Thoracic aorta (tissue), 2 donors: ENCODE measurements around the gene SPIN4. TPM values are rescaled to one million over a fixed set of nuclear protein-coding genes. Genes with fewer than 3 reads are reported as not detected.

Source experiments
- ATAC-seq: fragments of 150-250 bp; one replicate; pipeline ENCODE4 v1.8.0; 2017; ENCODE audit warnings: low read depth; ENCODE audit not compliant: insufficient number of reproducible peaks, low FRiP score
- DNase-seq: peaks from one replicate; pipeline ENCODE4 v3.0.0-alpha.2; 2020; ENCODE audit warnings: low spot score
- H3K27ac ChIP-seq, 2 donors: fragments of 200-600 bp; sonication (generic); 1 replicate in 1 of 2; 2 replicates in 1 of 2; pipeline ENCODE4 v1.5.1; 2016; ENCODE audit warnings: mild to moderate bottlenecking in 2 of 2, moderate library complexity in 2 of 2
- H3K27me3 ChIP-seq: fragments of 200-600 bp; sonication (generic); replicated peaks from 2 replicates; pipeline ENCODE4 v1.6.0; 2016; ENCODE audit warnings: mild to moderate bottlenecking; ENCODE audit not compliant: insufficient read depth
- H3K36me3 ChIP-seq: fragments of 200-600 bp; sonication (generic); one replicate; pipeline ENCODE4 v1.5.1; 2016
- H3K4me1 ChIP-seq, 2 donors: fragments of 200-600 bp; sonication (generic); 1 replicate in 1 of 2; 2 replicates in 1 of 2; pipeline versions ENCODE4 v1.5.1 to v1.6.0; 2016; ENCODE audit warnings: low read depth in 2 of 2, mild to moderate bottlenecking in 1 of 2; ENCODE audit not compliant: control insufficient read depth in 1 of 2
- H3K4me3 ChIP-seq: fragments of 200-600 bp; sonication (generic); 2 replicates; pipeline ENCODE4 v1.5.1; 2016; ENCODE audit warnings: mild to moderate bottlenecking
- H3K9me3 ChIP-seq: fragments of 200-600 bp; sonication (generic); 2 replicates; pipeline ENCODE4 v1.5.1; 2016
- total RNA-seq, 2 donors: library from RNA; depleted of rRNA; stranded (reverse); fragments of >200 nt; gene quantifications; one replicate each; pipeline versions ENCODE4 v1.1.0 to v1.2.3, GENCODE V29; 2016
- TF ChIP-seq, protein P1 (sequence below): fragments of 200-600 bp; sonication (generic); IDR thresholded peaks from one replicate; pipeline ENCODE4 v1.5.1; 2019; ENCODE audit warnings: antibody characterized with exemption

Gene SPIN4
- total RNA-seq, 2 donors from 2014 or later: 7.9 to 12.6 TPM

DNA sequence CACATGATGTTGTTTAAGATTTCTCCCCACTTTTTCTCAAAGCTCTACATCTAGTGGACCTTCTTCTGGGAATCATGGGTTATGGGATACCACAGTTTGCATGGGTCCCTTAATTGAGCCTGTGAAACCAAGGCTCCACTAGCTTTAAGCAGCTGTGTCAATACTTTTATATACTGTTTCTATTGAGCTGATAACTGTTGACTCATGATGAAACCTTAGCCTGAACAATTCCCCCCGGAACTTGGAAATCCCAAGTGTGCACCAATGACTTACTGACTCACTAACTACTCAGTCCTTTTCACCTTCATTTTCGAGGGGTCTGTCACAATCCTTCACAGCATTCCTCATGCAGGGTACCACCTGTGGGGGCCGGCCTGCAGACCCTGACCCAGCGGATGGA is 12.7 kb upstream of the SPIN4 start:
- DNase-seq (no peak), ATAC-seq (no peak)
- no peak overlapping the region for H3K27ac ChIP-seq
- TF ChIP-seq, protein P1, sequence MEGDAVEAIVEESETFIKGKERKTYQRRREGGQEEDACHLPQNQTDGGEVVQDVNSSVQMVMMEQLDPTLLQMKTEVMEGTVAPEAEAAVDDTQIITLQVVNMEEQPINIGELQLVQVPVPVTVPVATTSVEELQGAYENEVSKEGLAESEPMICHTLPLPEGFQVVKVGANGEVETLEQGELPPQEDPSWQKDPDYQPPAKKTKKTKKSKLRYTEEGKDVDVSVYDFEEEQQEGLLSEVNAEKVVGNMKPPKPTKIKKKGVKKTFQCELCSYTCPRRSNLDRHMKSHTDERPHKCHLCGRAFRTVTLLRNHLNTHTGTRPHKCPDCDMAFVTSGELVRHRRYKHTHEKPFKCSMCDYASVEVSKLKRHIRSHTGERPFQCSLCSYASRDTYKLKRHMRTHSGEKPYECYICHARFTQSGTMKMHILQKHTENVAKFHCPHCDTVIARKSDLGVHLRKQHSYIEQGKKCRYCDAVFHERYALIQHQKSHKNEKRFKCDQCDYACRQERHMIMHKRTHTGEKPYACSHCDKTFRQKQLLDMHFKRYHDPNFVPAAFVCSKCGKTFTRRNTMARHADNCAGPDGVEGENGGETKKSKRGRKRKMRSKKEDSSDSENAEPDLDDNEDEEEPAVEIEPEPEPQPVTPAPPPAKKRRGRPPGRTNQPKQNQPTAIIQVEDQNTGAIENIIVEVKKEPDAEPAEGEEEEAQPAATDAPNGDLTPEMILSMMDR: no peak
- no peaks in the 10 kb centered on the region for H3K4me1 ChIP-seq
- H3K36me3 ChIP-seq: no peaks in the 10 kb centered on the region
- no peaks in the 10 kb centered on the region for H3K27me3 ChIP-seq
- H3K9me3 ChIP-seq: no peaks in the 10 kb centered on the region
- H3K4me3 ChIP-seq: no peak overlapping the region

DNA sequence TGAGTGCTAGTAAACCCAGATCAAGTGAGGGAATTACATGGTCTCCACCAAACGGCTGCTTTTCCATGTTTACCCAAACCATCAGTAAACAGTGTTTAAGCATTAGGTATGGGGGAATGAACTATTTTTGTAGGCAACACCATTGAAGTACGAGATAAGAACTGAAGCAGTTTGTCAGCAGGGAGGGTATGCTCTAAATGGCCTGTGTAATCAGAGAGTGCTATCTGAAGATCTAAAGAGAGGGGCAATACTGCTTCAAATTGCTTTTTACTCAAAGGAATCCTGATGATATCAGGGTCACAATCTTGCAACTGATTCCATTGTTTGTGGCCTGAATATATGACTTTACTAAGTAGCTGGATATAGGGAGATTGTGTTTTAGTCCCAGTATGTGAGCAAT is 10.4 kb upstream of the SPIN4 start:
- no peaks in the 10 kb centered on the region for H3K36me3 ChIP-seq
- no peak for ATAC-seq
- TF ChIP-seq, protein P1: no peak
- no peak for DNase-seq
- H3K9me3 ChIP-seq: no peaks in the 10 kb centered on the region
- H3K27ac ChIP-seq: no peak overlapping the region
- H3K4me1 ChIP-seq: no peaks in the 10 kb centered on the region
- no peaks in the 10 kb centered on the region for H3K27me3 ChIP-seq
- H3K4me3 ChIP-seq: no peak overlapping the region

DNA sequence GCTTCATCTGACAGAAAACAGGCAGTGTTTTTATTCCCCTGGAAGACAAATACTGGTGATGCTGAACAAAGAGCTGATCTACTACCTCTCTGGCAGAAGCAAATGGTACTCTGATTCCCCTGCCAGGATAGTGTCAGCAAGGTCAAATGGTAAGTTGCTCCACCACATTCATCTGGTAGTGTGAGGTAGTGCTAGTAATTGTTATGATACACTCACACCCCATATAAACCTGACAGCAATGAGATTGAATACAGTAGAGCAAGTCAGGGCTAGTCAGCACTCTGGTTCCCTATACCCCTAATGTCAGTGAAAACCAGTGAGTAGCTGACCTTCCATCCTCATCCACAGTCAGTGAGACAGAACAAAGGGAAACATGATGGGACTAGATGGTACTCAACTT is 3.4 kb upstream of the SPIN4 start:
- DNase-seq: no peak
- TF ChIP-seq, protein P1: no peak
- H3K4me1 ChIP-seq: no peaks in the 10 kb centered on the region
- H3K27ac ChIP-seq: no peak overlapping the region
- H3K27me3 ChIP-seq: no peaks in the 10 kb centered on the region
- no peak overlapping the region for H3K4me3 ChIP-seq
- H3K9me3 ChIP-seq: no peaks in the 10 kb centered on the region
- no peaks in the 10 kb centered on the region for H3K36me3 ChIP-seq
- ATAC-seq: no peak

DNA sequence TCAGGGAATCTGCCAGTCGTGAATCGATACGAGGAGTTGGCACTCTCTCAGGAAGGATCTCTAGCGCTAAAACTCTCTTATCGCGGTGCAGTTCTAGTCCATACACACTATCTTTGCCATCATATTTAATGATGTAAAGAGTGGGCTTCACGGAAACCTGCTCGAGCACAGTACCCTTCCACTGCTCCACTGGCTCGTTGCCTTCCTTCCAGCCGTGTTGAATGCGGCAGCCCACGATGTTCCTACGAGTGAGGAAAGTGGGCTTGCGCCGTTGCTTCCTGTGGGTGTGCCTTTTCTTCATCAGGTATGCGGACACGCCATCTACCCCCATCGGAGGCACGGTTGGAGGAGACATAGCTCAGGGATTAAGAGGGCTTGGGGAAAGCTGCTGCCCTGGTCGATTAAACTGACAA is 661 bp downstream of the SPIN4 start:
- ATAC-seq (no peak), DNase-seq (no peak)
- TF ChIP-seq, protein P1: no peak
- Histone ChIP-seq H3K27me3 (no peaks in the 10 kb centered on the region), H3K4me1 (no peaks in the 10 kb centered on the region), H3K4me3 (peak overlapping the region; percentile 86), H3K27ac (peak overlapping the region; percentile 63 to 76), H3K36me3 (no peaks in the 10 kb centered on the region), H3K9me3 (no peaks in the 10 kb centered on the region)

DNA sequence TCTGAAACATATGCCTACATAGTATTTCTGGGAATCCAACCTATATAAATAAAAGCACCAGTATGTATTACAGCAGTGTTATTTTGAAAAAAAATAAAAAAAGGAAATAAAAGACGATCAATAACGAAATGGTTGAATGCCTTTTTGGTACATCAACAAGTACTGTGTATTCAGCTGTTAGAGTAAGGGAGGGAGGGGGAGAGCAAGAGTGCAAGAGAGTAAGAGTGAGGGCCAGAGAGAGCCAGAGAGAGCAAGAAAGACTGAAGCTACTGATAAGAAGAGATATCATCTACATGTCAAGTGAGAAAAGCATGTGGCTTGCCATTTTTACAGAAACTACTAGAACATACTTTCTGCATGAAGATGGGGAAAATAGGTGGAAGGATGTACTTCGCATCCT is 1.8 kb downstream of the SPIN4 start:
- Histone ChIP-seq H3K4me1 (no peaks in the 10 kb centered on the region), H3K27ac (no peak overlapping the region), H3K9me3 (no peaks in the 10 kb centered on the region), H3K36me3 (no peaks in the 10 kb centered on the region), H3K4me3 (peak overlapping the region; percentile 86), H3K27me3 (no peaks in the 10 kb centered on the region)
- ATAC-seq: no peak
- no peak for DNase-seq
- TF ChIP-seq, protein P1: no peak
